Endothelial cell of umbilical vein (primary cell): ENCODE measurements around the gene TET2. TPM values are rescaled to one million over a fixed set of nuclear protein-coding genes. Genes with fewer than 3 reads are reported as not detected.

Experiments used
- BruUV-seq: library from RNA; stranded (reverse); fragments of 400-500 nt; replicated peaks from 2 replicates; lab custom pipeline; 2021; lab: Mats Ljungman, UMichigan
- CTCF ChIA-PET: fragments of 300-600, 350-600 bp; sonication (Branson Sonifier 250); formaldehyde crosslinking; loops from one replicate; lab custom pipeline; 2021; ENCODE audit warnings: antibody characterized with exemption, inconsistent platforms; lab: Charles Lee
- POLR2A ChIA-PET: fragments of 300-600, 350-600 bp; sonication (Branson Sonifier 250); formaldehyde crosslinking; loops from one replicate; lab custom pipeline; 2021; ENCODE audit warnings: antibody characterized with exemption, inconsistent platforms; lab: Charles Lee
- DNase-seq: peaks from one replicate; pipeline ENCODE4 v3.0.0-alpha.2; 2011; ENCODE audit warnings: low read depth, low spot score
- FAIRE-seq: peaks from 2 replicates; lab custom pipeline; 2011; peaks lifted over from hg19 to GRCh38; lab: Jason Lieb, UNC
- H2AFZ ChIP-seq: 2 replicates; pipeline ENCODE4 v1.6.0; 2012; ENCODE audit warnings: low read depth, low read length, control low read depth, inconsistent platforms
- H3K27ac ChIP-seq: 2 replicates; pipeline ENCODE4 v1.5.1; 2011; ENCODE audit warnings: low read depth, mild to moderate bottlenecking, control low read depth, low read length, moderate library complexity; ENCODE audit not compliant: insufficient read depth
- H3K27me3 ChIP-seq, 2 experiments: 2 replicates each; pipeline versions ENCODE4 v1.6.0 to v1.6.1; 2011; ENCODE audit warnings: low read length in 2 of 2, mixed read lengths in 1 of 2; ENCODE audit not compliant: control insufficient read depth in 2 of 2, insufficient read depth in 2 of 2
- H3K36me3 ChIP-seq, 2 experiments: 2 replicates in 1 of 2; 3 replicates in 1 of 2; pipeline ENCODE4 v1.5.1; 2011; ENCODE audit warnings: low read length in 2 of 2, mild to moderate bottlenecking in 1 of 2, moderate library complexity in 1 of 2; ENCODE audit not compliant: control insufficient read depth in 2 of 2, insufficient read depth in 2 of 2; ENCODE audit errors: extremely low read depth in 1 of 2
- H3K4me1 ChIP-seq: 3 replicates; pipeline ENCODE4 v1.5.1; 2011; ENCODE audit warnings: mild to moderate bottlenecking, low read length; ENCODE audit not compliant: control insufficient read depth, insufficient read depth; ENCODE audit errors: extremely low read depth
- H3K4me2 ChIP-seq: 2 replicates; pipeline ENCODE4 v1.6.1; 2011; ENCODE audit warnings: low read length, control low read depth, mixed read lengths; ENCODE audit not compliant: insufficient read depth
- H3K4me3 ChIP-seq, 3 experiments: fragments of 200-600 bp in 1 of 3; sonication (generic), shearing (Covaris generic) in 1 of 3; replicated peaks in 1 of 3; 2 replicates each; pipeline ENCODE4 v1.5.1; 2011 to 2016; ENCODE audit warnings: control low read depth in 3 of 3, low read length in 3 of 3, mild to moderate bottlenecking in 2 of 3, inconsistent platforms in 1 of 3, low read depth in 1 of 3, moderate library complexity in 1 of 3; ENCODE audit not compliant: insufficient read depth in 1 of 3
- H3K79me2 ChIP-seq: 2 replicates; pipeline ENCODE4 v1.6.0; 2012; ENCODE audit warnings: low read length, inconsistent platforms; ENCODE audit not compliant: control insufficient read depth, insufficient read depth
- H3K9ac ChIP-seq: replicated peaks from 2 replicates; pipeline ENCODE3; 2011; ENCODE audit warnings: low read length, control low read depth; ENCODE audit not compliant: insufficient read depth; ENCODE audit errors: extremely low read depth
- H3K9me1 ChIP-seq: replicated peaks from 3 replicates; pipeline ENCODE4 v1.6.0; 2011; ENCODE audit warnings: mild to moderate bottlenecking, low read length; ENCODE audit not compliant: control insufficient read depth, insufficient read depth; ENCODE audit errors: extremely low read depth
- H3K9me3 ChIP-seq: replicated peaks from 2 replicates; pipeline ENCODE4 v1.5.1; 2012; ENCODE audit warnings: low read length, inconsistent platforms; ENCODE audit not compliant: control insufficient read depth, insufficient read depth
- H4K20me1 ChIP-seq: replicated peaks from 2 replicates; pipeline ENCODE3; 2011; ENCODE audit warnings: mild to moderate bottlenecking, low read length; ENCODE audit not compliant: control insufficient read depth, insufficient read depth; ENCODE audit errors: extremely low read depth
- CTCF ChIP-seq, 2 donors: IDR thresholded peaks; 1 replicate in 1 of 2; 2 replicates in 1 of 2; pipeline ENCODE4 v1.5.1; 2011; ENCODE audit warnings: low read length in 2 of 2, mild to moderate bottlenecking in 2 of 2, moderate library complexity in 2 of 2, control low read depth in 1 of 2, inconsistent platforms in 1 of 2, low read depth in 1 of 2; ENCODE audit not compliant: insufficient read depth in 1 of 2; ENCODE audit errors: extremely low read depth in 1 of 2
- EZH2 ChIP-seq: IDR thresholded peaks from 2 replicates; pipeline ENCODE4 v1.6.1; 2012; ENCODE audit warnings: borderline replicate concordance, low read depth, mild to moderate bottlenecking, moderate library complexity, low read length, inconsistent platforms; ENCODE audit not compliant: severe bottlenecking
- FOS ChIP-seq: IDR thresholded peaks from 2 replicates; pipeline ENCODE4 v1.6.1; 2011; ENCODE audit warnings: mild to moderate bottlenecking, low read length, moderate library complexity, borderline replicate concordance; ENCODE audit not compliant: insufficient read depth
- GATA2 ChIP-seq: IDR thresholded peaks from 2 replicates; pipeline ENCODE4 v1.7.0; 2011; ENCODE audit warnings: low read depth, mild to moderate bottlenecking, moderate library complexity, mixed read lengths, low read length; ENCODE audit not compliant: insufficient read length, insufficient read depth
- JUN ChIP-seq: IDR thresholded peaks from 2 replicates; pipeline ENCODE4 v1.6.1; 2011; ENCODE audit warnings: borderline replicate concordance, low read depth; ENCODE audit not compliant: insufficient read length, insufficient read depth
- MAX ChIP-seq: IDR thresholded peaks from 2 replicates; pipeline ENCODE4 v1.6.1; 2011; ENCODE audit not compliant: insufficient read depth, insufficient read length
- MYC ChIP-seq: IDR thresholded peaks from one replicate; pipeline ENCODE4 v1.6.1; 2011; ENCODE audit warnings: mild to moderate bottlenecking, low read depth, low read length
- POLR2A ChIP-seq: IDR thresholded peaks from 2 replicates; pipeline ENCODE4 v1.6.1; 2012; ENCODE audit warnings: low read depth, mild to moderate bottlenecking, control low read depth, low read length
- POLR2AphosphoS5 ChIP-seq: IDR thresholded peaks from 2 replicates; pipeline ENCODE4 v1.6.1; 2012; ENCODE audit warnings: low read depth, mild to moderate bottlenecking, control low read depth, low read length, moderate library complexity; ENCODE audit not compliant: insufficient read depth
- dilution Hi-C: fragments of 300-500 bp; cut with MboI; formaldehyde crosslinking; loops from one replicate; pipeline ENCODE4 v1.15.0; 2019; ENCODE audit warnings: low sequenced_read_pairs; ENCODE audit not compliant: extremely low pct_ligation_motif_present
- intact Hi-C: fragments of 100-400 bp; cut with micrococcal nuclease; formaldehyde crosslinking; loops from one replicate; pipeline ENCODE4 v1.10.0; 2022
- polyA plus RNA-seq, 4 experiments: library from polyadenylated mRNA; depleted of rRNA in 3 of 4; stranded (reverse) in 3 of 4; unstranded in 1 of 4; fragments of >200 nt; gene quantifications; 2 replicates each; pipeline versions ENCODE4 v1.2.1 to v1.2.3, GENCODE V29; 2011 to 2012; ENCODE audit warnings: missing spikeins in 1 of 4
- total RNA-seq: library from RNA; stranded (reverse); gene quantifications from 2 replicates; pipeline ENCODE4 v1.2.3, GENCODE V29; 2021

The TET2 gene
- total and polyA plus RNA-seq, 2 donors (not counting 3 experiments of a cell fraction or from before 2014, with no cell fraction given) = 4.8 to 17.5 TPM

- POLR2A ChIA-PET = no interaction called here
- no TSS peak for BruUV-seq
These were observed 17.9 kb downstream of the TET2 start for GRCh38 chr4:105164548-105164947.

More at GRCh38 chr4:105164548-105164947, 17.9 kb downstream of the TET2 start:
- no peak overlapping the region for H3K4me3 ChIP-seq
- H4K20me1 ChIP-seq = peaks cover 5% of the 10 kb centered on the region
- TF ChIP-seq POLR2A = no peak
- TF ChIP-seq CTCF (IDR thresholded peaks at IDR 0.05; ENCODE audit: extremely low read depth in 1 of 2, insufficient read depth in 1 of 2, low read depth in 1 of 2, low read length in 2 of 2) = no peak
- TF ChIP-seq MAX = no peak
- no peak for TF ChIP-seq POLR2AphosphoS5
- TF ChIP-seq FOS = no peak
- no peak for TF ChIP-seq GATA2
- no peak for TF ChIP-seq JUN
- TF ChIP-seq MYC = no peak
- no peak for TF ChIP-seq EZH2
- H3K4me1 ChIP-seq = no peaks in the 10 kb centered on the region
- H3K36me3 ChIP-seq = no peaks in the 10 kb centered on the region
- no peaks in the 10 kb centered on the region for H3K9me3 ChIP-seq
- H3K79me2 ChIP-seq = peaks cover 30% of the 10 kb centered on the region
- H3K9ac ChIP-seq = no peak overlapping the region
- DNase-seq (no peak), FAIRE-seq (no peak)
- H3K4me2 ChIP-seq = no peak overlapping the region
- dilution Hi-C loops (no loop called here), intact Hi-C loops (no loop called here)
- CTCF ChIA-PET = no interaction called here
- H3K27me3 ChIP-seq = no peaks in the 10 kb centered on the region
- no peak overlapping the region for H2AFZ ChIP-seq
- H3K9me1 ChIP-seq = no peaks in the 10 kb centered on the region
- no peak overlapping the region for H3K27ac ChIP-seq
